ENCODE measurements around the gene CDK11B.

- TF ChIP-seq EZH2 (IDR thresholded peaks at IDR 0.05; ENCODE audit: insufficient read depth, poor library complexity, severe bottlenecking) (no peak), EZH2phosphoT487 (IDR thresholded peaks at IDR 0.05; ENCODE audit: insufficient read depth, low read depth) (no peak)
Observed at GRCh38 chr1:1598051-1598719, 60.6 kb downstream of the CDK11B start.
